T-helper 1 cell treated with Interleukin-12 subunit alpha and Interleukin-12 subunit beta and Interleukin-4 antibody, amounts not matched to agents 30 μg/mL and 1 μg/mL, for 36 hours (primary cell): ENCODE data around the gene HLCS.
"Not testable (repeated sequence)": the region's sequence is repeated elsewhere in the genome, so short reads cannot be mapped to it uniquely, and the experiment has no call there.

ENCODE experiments used
- H3K27ac Mint-ChIP-seq: one replicate; pipeline ENCODE4 v1.8.0; 2021; ENCODE audit warnings: mild to moderate bottlenecking, mixed read lengths
- H3K27me3 Mint-ChIP-seq: one replicate; pipeline ENCODE4 v1.8.0; 2021; ENCODE audit warnings: low read depth, mixed read lengths
- H3K36me3 Mint-ChIP-seq: one replicate; pipeline ENCODE4 v1.8.0; 2021; ENCODE audit warnings: low read depth, mixed read lengths
- H3K4me1 Mint-ChIP-seq: one replicate; pipeline ENCODE4 v1.8.0; 2021; ENCODE audit warnings: low read depth, mixed read lengths
- H3K4me3 Mint-ChIP-seq: one replicate; pipeline ENCODE4 v1.8.0; 2021; ENCODE audit warnings: mild to moderate bottlenecking, moderate library complexity, mixed read lengths
- H3K9me3 Mint-ChIP-seq: one replicate; pipeline ENCODE4 v1.8.0; 2021; ENCODE audit warnings: mixed read lengths

Gene HLCS

DNA sequence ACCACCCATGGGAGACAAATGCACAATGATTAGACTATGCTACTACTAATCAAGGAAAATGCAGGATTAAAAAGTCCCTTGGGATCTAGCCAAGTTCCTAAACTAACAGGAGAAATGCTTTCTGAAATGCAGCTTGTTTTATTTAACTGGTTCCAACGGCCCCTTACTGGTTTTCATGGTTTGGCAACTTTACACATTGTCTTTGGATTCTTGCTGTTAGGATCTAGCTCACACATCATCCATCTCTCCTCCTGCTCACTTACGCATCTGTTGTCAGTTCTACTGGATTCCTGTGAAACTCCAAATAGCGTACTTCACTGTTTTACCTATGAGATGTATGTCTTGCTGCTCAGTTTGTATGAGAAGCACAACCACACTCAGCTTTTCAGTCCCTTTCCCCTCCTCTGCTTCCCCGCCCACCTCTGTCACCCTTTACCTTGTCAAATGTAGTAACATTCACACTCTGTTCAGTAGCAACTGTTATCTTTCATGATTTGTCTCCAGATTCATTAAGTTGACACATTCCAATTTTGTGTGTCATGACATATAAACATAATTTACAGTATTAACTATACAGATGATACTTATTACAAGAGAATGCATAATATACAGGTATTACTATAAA, 137.5 kb downstream of the HLCS start:
- Mint-ChIP-seq H3K4me3 (no peak overlapping the region), H3K36me3 (peaks cover 1% of the 10 kb centered on the region), H3K27ac (no peak overlapping the region)

GRCh38 chr21:36828208-36828607, 138.3 kb downstream of the HLCS start:
- Mint-ChIP-seq H3K4me3 (no peak overlapping the region), H3K9me3 (no peaks in the 10 kb centered on the region), H3K27me3 (no peaks in the 10 kb centered on the region), H3K27ac (no peak overlapping the region), H3K4me1 (no peaks in the 10 kb centered on the region), H3K36me3 (peaks cover 1% of the 10 kb centered on the region)

More for the DNA sequence above, 137.5 kb downstream of the HLCS start:
- no peaks in the 10 kb centered on the region for H3K4me1 Mint-ChIP-seq
- no peaks in the 10 kb centered on the region for H3K27me3 Mint-ChIP-seq
- no peaks in the 10 kb centered on the region for H3K9me3 Mint-ChIP-seq

DNA sequence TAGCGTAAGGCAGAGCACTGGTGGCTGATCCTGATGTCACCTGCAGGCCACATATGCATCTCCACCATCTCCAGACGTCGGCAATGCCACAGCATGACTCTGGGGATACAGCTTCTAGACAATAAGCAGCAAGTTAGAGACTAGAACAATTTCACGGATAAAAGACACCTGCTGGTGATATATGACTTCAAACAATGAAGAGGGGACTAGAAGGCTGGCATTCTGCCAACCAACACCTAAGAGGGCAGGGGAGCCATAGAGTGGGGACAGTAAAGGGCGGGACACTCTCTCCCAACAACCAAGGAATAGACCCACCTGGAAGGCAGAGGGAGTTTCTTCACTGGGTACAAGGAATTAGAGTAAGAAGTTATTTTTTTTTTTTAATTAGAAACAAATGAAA, 140.8 kb downstream of the HLCS start:
- Mint-ChIP-seq H3K27ac (no peak overlapping the region), H3K4me3 (no peak overlapping the region), H3K4me1 (no peaks in the 10 kb centered on the region), H3K36me3 (no peaks in the 10 kb centered on the region), H3K27me3 (no peaks in the 10 kb centered on the region), H3K9me3 (no peaks in the 10 kb centered on the region)

- Mint-ChIP-seq H3K9me3 (no peaks in the 10 kb centered on the region), H3K4me3 (no peak overlapping the region), H3K36me3 (no peaks in the 10 kb centered on the region), H3K27ac (no peak overlapping the region), H3K4me1 (no peaks in the 10 kb centered on the region), H3K27me3 (no peaks in the 10 kb centered on the region)
Observed at GRCh38 chr21:36821032-36821299, 145.5 kb downstream of the HLCS start.

DNA sequence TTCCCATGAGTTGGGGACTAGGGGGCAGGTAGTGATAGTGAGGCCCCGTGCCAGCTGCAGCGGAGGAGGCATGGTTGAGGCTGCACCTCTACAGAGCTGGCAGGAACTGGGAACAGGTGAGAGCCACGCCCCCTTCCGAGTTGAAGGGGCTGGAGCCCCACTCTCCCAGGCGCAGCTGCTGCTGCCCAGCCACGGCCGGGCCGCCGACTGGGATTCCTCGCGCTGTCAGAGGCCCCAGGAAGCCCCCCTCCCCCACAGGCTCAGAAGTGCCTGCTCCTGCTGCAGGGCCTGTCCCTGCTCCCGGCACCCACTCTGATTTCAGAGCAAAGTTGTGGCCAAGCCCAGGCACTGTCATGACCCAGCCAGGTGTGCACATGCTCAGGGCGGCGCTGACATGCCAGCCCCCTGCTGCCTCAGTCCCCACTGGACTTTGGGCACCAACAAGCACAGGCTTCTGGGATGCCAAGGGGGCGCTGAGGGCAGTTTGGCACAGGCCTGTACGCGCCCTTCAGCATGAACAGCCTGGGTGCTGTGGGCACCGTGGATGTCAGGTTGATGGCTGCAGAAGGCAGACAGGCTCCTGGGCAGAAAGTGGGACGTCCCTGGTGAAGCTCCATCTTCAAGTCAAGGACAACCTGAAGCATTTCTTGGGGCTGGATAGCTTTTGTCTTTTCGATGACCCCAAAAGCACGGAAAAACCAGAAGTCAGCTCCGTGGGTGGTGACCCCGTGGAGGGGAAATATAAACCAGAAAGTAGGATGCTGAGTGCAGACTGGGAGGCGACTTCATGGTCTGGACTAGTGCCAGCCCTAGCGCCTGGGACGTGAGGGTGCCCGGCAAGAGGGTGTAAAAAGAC, 146.1 kb downstream of the HLCS start:
- H3K27me3 Mint-ChIP-seq, result no peaks in the 10 kb centered on the region
- no peaks in the 10 kb centered on the region for H3K9me3 Mint-ChIP-seq
- no peaks in the 10 kb centered on the region for H3K4me1 Mint-ChIP-seq
- H3K4me3 Mint-ChIP-seq, result no peak overlapping the region
- H3K36me3 Mint-ChIP-seq, result no peaks in the 10 kb centered on the region
- no peak overlapping the region for H3K27ac Mint-ChIP-seq

DNA sequence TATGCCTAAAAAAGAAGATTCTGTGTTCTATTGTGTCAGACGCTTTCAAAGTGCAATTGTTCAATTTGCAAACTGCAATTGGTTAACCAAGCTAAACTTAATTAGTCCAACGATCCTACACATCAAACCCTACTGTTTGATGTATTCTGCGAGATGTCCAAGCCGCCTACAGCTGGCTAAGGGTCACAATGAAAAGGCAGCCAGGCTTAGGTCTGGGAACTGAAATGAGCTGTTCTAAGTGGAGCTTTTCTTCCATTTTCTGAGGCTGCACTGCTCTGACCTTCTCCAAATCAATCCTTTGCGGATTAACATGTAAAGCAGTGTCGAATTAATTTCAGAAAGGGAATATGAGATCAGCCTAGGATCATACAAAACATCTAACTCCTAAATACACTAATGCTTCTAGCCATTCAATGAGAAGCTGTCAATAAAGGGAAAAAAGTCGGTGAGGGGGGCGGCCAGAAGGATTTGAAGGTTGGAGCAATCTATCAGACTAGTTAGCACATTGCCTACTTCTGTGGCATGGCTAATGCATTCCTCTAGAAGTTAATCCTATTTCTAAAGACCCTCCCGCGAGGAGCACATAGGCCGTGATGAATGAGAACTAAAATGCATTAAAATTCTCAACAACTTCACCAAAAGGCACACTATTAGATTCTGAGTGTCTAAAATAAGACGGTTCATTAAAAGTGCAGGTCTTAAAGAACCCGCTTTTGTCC, 148.6 kb downstream of the HLCS start:
- no peaks in the 10 kb centered on the region for H3K9me3 Mint-ChIP-seq
- H3K27me3 Mint-ChIP-seq, result no peaks in the 10 kb centered on the region
- H3K27ac Mint-ChIP-seq, result no peak overlapping the region
- H3K4me3 Mint-ChIP-seq, result no peak overlapping the region
- no peaks in the 10 kb centered on the region for H3K4me1 Mint-ChIP-seq
- no peaks in the 10 kb centered on the region for H3K36me3 Mint-ChIP-seq

GRCh38 chr21:36816561-36817130, 149.8 kb downstream of the HLCS start:
- Mint-ChIP-seq H3K9me3 (no peaks in the 10 kb centered on the region), H3K27ac (no peak overlapping the region), H3K4me1 (no peaks in the 10 kb centered on the region), H3K4me3 (no peak overlapping the region), H3K27me3 (no peaks in the 10 kb centered on the region), H3K36me3 (no peaks in the 10 kb centered on the region)

DNA sequence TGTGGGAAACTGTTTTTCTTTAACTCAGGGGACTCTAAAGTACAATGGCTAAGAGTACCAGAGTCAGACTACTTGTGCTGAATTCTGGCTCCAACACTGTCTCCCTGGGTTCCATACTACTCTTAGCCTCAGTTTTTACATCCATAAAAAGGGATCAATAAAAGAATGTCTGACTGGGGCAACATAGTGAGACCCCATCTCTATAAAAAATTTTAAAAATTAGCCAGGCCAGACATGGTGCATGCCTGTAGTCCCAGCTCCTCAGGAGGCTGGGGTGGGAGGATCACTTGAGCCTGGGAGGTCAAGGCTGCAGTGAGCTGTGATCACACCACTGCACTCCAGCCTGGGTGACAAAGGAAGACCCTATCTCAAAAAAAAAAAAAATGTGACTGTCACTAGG, 150.4 kb downstream of the HLCS start:
- not testable (repeated sequence) for H3K36me3 Mint-ChIP-seq, H3K9me3 Mint-ChIP-seq, H3K4me1 Mint-ChIP-seq, H3K4me3 Mint-ChIP-seq, H3K27ac Mint-ChIP-seq, H3K27me3 Mint-ChIP-seq

DNA sequence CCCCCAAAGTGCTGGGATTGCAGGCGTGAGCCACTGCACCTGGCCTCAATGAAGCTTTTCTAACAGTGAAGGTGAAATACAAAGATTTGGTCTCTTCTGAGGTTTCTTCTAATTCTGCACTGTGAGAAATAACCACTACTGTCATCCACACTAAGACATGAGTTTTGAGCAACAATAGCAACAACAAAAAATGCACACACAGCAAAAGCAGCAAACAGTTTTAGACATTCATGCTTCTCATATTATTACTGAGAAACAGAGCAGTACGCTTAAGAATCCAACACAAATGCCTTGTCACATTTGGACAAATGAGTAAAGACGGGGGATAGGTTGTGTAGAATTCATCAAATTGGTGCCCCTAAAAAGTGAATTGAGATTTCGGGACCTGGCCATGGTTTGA, 151.2 kb downstream of the HLCS start:
- Mint-ChIP-seq H3K27me3 (no peaks in the 10 kb centered on the region), H3K9me3 (no peaks in the 10 kb centered on the region), H3K36me3 (no peaks in the 10 kb centered on the region), H3K4me1 (no peaks in the 10 kb centered on the region), H3K4me3 (no peak overlapping the region), H3K27ac (no peak overlapping the region)

GRCh38 chr21:36813052-36813451, 153.4 kb downstream of the HLCS start:
- H3K36me3 Mint-ChIP-seq, result no peaks in the 10 kb centered on the region
- H3K27ac Mint-ChIP-seq, result no peak overlapping the region
- no peaks in the 10 kb centered on the region for H3K4me1 Mint-ChIP-seq
- no peaks in the 10 kb centered on the region for H3K9me3 Mint-ChIP-seq
- no peaks in the 10 kb centered on the region for H3K27me3 Mint-ChIP-seq
- no peak overlapping the region for H3K4me3 Mint-ChIP-seq

DNA sequence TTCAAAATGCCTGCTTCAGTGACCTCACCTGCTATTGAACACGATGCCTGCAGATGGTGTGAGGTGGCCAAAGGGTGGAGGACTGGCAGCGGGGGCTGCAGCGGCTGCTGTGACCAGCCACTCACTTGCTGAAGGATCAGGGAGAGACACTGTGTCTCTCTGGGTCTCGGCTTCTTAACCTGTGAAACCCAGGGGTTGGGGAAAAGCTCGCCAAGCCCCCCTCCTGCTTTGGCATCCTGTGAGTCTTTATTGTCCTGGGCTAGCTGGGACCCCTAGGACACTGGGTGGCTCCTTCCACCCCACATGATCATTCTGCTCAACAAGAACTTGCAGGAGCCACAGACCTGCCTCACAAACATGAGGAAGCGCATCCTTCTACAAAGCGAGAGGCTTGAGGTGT, 154.7 kb downstream of the HLCS start:
- H3K9me3 Mint-ChIP-seq, result no peaks in the 10 kb centered on the region
- no peaks in the 10 kb centered on the region for H3K27me3 Mint-ChIP-seq
- H3K4me1 Mint-ChIP-seq, result no peaks in the 10 kb centered on the region

DNA sequence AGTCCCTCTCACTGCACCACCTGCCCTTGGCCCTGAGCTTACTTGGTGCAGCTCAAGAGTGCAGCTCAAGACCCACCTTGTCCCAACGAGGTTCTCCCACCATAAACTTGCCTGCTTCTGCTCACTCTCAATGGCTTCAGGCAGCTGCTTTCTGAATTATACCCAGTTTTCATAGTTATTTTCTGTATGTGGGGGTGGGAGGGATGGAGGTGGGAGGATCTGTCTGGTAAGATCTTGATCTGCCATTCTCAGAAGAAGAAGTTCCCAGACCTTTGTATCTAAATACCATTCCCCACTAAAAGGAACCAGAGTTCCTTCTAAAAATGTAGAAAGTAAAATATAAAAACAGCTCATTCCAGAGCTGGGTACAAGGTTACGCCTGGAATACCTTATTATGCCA, 156.0 kb downstream of the HLCS start:
- no peaks in the 10 kb centered on the region for H3K9me3 Mint-ChIP-seq
- no peak overlapping the region for H3K27ac Mint-ChIP-seq
- H3K27me3 Mint-ChIP-seq, result no peaks in the 10 kb centered on the region
- no peaks in the 10 kb centered on the region for H3K36me3 Mint-ChIP-seq
- no peaks in the 10 kb centered on the region for H3K4me1 Mint-ChIP-seq
- no peak overlapping the region for H3K4me3 Mint-ChIP-seq

More for the DNA sequence above, 154.7 kb downstream of the HLCS start:
- Mint-ChIP-seq H3K27ac (no peak overlapping the region), H3K36me3 (no peaks in the 10 kb centered on the region), H3K4me3 (no peak overlapping the region)

GRCh38 chr21:36807422-36807928, 159.0 kb downstream of the HLCS start:
- Mint-ChIP-seq H3K4me1 (no peaks in the 10 kb centered on the region), H3K4me3 (no peak overlapping the region), H3K9me3 (no peaks in the 10 kb centered on the region), H3K36me3 (no peaks in the 10 kb centered on the region), H3K27me3 (no peaks in the 10 kb centered on the region), H3K27ac (no peak overlapping the region)

GRCh38 chr21:36806103-36806502, 160.4 kb downstream of the HLCS start:
- Mint-ChIP-seq H3K4me1 (no peaks in the 10 kb centered on the region), H3K27ac (no peak overlapping the region), H3K9me3 (no peaks in the 10 kb centered on the region), H3K4me3 (no peak overlapping the region), H3K36me3 (no peaks in the 10 kb centered on the region), H3K27me3 (no peaks in the 10 kb centered on the region)
